ENCODE measurements around the gene SNRPB2.

The SNRPB2 gene

DNA sequence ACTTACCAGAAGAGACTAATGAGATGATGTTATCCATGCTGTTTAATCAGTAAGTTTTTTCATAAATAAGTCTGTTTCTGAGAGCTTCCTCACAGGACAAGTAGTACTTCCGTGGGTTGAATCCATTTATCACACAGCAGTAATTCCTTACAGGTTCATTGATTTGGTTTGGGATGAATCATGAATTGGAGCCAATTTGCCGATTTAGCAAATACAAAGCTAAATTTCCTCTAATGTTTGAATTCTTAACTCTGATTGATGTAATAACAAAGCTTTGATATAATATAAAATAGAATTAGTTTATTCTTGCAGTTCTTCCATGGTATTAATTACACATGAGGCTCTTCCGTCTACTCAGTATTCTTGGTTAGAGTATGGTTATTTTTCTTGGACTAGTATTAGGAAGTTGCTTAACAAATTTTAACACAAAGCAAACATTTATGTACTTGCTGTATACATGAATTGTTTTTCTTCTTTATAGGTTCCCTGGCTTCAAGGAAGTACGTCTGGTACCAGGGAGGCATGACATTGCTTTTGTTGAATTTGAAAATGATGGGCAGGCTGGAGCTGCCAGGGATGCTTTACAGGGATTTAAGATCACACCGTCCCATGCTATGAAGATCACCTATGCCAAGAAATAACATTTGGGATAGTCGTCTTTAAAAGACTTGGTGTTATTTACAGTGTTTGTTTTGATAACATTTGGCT, 10.7 kb downstream of the SNRPB2 start:
- no peak for DNase-seq

DNA sequence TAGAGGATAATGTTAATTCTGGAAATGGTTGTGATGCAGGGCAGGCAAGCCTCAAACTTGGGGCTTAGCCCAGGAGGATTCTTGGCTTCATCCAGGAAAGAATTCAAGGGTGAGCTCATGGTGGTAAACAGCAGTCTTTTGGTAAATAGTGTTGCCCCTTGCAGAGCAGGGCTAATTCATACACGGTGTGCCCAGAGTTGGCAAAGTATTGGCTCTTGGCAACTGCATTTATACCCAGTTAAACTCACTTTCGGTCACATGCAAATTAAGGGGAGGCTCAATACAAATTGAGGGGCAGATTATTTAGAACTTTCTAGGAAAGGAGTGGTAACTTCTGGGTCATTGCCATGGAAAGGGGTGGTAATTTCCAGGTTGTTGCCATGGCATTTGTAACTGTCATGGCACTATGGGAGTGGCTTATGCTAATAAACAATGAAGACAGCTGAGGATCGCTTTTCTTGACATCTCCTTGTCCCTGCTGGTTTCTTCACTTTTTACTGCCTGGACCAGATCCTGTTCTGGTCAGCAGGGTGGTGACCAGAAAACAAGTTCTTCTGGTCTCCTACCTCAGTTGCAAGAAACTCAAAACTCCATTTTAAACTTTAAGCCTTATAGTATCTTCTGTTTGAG, 14.5 kb downstream of the SNRPB2 start:
- DNase-seq, result peak in 1 of 2 donors; percentile 3

DNA sequence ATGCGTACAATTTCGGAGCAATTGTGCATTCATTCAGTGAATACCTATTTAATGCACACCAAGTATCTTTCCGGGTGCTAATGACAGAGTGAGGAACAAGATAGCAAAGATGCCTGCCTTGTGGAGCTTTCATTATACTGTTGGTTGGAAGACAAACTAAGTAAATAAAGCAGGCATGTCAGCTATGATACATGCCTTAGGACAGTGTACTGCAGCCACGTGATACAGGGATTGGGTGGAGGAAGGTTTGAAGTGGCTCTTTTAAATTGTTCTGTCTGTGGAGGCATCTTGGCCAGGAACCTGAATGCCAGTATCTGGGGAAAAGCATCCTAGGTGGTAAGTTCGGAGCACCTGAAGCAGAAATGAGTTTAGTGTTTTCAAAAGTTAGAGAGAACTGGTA, 15.4 kb downstream of the SNRPB2 start:
- no peak for DNase-seq

DNA sequence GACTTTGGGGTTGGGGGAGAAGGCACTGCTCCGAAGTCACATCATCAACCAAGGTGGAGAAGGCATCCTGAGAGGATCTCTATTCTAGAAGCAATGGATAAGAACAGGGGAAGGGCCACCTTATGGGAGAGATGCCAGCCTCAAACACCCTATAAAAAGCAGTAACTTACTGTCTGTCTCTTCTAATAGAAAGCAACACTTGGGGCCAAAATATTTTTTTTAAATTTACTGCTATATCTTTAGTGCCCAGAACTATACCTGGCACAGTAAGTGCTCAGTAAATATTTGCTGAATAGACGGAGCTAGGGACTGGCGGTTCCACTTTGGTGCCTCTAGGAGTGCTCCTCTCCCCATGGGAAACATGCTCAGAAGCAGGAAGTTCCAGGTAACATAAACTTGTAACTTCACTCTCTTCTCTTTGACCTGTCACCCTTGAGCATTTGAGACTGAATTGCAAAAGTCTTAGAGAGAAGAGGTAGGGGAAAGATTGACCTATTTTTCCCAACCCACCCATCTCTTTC, 17.5 kb downstream of the SNRPB2 start:
- DNase-seq, result no peak

DNA sequence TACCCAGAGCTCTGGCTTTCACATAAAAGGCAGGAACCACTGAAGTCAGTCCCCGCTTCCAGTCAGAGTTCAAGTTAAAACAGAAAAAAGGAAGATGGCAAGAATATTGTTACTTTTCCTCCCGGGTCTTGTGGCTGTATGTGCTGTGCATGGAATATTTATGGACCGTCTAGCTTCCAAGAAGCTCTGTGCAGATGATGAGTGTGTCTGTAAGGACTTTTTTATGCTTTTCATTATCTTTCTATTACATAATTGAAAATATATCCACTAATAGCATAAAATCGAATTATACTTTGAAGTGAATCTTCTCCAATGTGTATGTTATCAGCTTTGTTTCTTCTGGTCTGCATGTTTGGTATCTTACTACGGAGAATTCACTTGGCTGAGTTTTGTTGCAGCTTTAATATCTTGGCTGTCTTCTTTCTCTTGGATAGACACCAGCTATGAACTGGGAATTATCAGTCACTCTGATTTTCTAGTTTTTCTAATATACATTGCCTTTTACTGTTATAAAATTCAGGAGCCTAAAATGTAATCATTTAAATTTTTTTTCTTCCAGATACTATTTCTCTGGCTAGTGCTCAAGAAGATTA, 18.6 kb downstream of the SNRPB2 start, which contains the start of gene OTOR:
TSS of gene OTOR (plus strand) at position 51 of the 593 bp plus-strand sequence. CDS start at position 95, 44 bp downstream.
- no peak for DNase-seq

DNA sequence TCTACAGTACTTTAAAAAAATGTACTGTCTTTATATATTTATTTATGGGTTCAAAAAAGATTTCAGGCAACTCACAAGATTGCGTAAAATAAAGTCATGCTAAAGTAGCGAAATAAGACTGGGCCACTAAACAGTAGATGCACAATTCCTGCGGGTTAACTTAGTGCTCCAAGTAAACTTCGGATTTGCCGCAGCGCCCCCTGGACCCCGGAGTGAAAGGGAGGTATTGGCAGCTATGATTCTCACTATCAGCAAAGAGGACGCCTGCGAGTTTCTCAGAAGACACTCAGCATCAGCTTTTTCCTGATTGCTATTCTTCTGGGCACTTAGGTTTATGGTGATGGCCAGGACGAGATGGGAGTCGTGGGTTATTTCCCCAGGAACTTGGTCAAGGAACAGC, 19.7 kb downstream of the SNRPB2 start:
- no peak for DNase-seq

DNA sequence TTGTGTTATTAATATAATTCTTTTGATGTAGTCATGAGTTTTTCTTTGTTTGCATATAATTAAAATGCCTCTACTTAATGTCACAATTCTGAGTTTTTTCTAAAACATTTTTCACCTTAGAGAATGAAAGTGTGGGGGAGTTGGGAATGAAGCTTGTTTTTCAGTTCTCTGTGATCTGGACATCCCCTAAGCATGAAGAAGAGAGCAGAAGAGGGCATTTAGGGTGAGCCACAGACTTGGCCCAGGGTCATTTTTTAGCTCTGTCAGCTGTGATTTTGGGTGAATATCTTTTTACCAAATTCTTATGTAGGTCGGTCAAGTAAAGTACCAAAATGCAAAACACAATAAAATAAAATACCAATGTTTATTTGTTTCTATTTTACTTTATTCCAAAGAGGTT, 22.3 kb downstream of the SNRPB2 start:
- DNase-seq, result no peak

DNA sequence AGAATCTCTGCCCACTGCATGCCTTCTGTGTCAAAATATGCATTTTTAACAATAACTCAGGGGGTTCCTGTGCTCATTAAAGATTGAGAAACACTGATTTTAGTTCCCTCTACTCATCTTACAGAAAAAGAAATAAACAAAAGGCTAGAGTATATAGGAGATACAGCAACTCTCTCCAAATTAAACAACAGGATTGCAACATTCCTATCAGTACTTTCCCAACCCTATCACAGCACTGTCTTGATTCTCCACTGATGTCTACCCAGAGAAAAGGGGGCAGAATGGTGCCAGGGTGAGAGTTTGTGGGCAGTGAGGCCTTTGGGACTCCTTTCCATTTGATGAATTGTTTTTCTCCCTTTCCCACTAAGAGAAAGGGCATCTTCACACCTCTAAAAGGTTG, 23.1 kb downstream of the SNRPB2 start:
- no peak for DNase-seq

DNA sequence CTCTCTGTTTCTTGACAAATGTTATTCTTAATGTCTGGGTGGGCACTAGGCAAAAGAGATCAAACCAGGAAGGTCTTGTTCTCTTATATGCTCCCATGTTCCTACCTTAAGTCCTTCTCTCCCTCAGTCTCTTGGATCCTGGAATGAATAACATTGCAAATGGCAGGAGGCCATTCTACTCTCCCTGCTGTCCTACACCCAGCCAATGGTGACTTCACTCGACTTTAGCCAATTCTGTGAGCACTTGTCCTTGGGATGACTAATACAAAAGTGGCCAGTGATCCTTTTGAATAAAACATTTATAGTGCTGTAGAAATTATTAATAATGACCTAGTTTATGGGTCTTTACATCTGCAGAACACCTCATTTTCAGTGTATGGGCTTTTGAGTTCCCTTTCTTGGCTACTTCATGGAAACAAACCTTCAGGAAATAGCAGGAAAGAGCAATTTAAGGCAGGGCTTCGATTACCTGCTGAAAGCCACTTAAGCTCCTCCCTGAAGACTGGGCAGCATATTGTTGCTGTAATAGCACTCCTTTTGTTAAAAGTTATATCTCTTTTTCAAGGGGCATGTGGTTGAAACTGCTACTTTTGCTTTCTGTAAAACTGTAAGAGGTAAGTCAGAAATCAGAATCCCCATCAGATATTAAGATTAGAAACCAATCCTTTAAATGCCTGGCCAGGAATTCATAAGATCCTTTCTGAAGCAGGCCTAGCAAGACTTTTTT, 28.8 kb downstream of the SNRPB2 start:
- no peak for DNase-seq

DNA sequence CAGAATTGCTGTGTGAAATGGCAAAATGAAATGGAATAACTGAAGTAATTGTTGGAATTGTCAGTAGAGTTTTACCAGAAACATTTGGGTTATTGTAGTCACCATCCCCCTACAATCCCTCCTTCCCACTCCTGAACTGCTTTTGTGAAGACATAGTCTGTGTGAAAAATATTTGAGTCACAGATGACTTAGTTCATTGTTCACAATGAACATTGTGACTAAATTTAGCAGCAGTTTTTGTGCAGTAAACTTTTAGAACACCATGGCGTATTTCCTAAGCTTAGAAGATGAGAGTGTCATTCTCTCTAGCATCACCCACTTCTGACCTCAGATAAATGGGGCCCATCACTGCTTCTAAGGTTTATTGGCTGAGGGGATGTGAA, 29.3 kb downstream of the SNRPB2 start:
- no peak for DNase-seq

DNA sequence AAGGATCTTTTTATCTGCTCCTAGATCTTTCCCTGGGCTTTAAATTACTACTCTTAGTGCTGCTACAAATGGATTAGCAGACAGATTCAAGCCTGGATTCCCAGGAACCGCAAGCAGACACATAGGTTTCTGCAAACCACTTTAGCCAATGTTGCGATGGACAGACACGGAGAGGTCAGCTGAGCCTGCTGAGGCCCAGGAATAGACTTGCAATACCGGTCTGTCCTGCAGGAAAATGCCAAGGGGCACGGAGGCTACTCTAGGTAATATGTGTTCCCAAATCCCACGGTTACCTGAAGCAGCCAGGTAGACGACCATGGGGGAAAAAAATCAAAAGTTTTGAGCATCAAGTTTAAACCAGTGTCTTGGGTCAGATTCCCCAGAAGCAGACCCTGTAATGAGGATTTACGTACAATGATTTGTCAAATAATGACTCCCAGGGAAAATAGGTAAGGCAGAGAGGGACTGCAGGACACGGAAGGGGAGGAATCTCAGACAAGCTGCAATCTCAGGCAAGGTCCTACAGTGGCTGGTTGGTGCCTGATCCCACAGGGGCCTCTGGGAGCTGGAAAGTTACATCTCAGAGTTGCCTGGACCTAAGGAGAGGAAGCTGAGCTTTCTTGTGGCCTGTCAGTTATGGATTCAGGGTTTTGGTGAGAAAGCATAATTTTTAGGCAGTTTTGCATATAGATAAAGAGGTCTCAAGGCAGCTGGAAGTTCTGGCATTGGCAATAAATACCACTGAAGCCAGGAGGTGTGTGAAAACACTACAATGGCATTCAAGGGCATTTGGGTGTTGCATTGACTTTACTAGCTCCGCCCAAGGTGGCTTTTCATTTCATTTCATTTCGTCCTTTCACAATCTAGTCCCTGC, 30.8 kb downstream of the SNRPB2 start:
- no peak for DNase-seq

DNA sequence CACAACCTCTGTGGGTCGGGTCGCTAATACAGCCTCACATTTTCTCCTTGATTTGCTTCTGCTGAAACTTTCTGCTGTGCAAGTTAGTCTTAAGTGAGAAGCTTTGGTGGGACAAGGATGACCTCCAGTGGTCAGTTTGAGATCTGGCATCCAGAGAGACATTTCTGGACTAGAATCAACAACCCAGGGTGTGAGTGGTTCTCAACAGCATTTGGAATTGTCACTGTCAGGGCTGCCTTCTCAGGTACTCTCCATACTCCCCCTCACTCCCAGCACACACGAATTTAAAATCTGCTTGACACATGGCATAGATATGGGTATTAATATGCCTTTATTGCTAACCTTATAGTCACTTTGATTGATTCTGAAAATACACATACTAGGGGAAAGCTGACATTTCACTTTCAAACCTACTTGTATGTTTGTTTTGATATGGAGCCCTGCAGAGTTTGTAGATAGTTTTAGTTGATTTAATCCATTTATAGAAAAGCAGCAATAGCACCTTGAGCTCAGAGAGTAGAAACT, 31.5 kb downstream of the SNRPB2 start:
- peak; percentile 48 to 66 for DNase-seq

DNA sequence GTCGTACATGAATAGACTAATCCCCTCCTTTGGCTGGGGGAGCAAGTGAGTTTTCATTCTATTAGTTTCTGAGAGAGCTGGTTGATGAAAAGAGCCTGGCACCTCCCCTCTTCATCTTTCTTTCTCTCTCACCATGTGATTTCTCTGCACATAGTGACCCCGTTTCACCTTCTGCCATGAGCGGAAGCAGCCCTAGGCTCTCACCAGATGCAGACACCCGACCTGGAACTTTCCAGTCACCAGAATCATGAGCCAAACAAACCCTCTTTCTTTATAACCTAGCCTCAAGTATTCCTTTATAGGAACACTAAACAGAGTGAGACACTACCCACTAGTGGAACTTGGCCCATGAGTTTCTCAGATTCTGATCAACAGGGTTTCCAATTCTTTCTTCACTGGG, 34.7 kb downstream of the SNRPB2 start:
- DNase-seq, result no peak

DNA sequence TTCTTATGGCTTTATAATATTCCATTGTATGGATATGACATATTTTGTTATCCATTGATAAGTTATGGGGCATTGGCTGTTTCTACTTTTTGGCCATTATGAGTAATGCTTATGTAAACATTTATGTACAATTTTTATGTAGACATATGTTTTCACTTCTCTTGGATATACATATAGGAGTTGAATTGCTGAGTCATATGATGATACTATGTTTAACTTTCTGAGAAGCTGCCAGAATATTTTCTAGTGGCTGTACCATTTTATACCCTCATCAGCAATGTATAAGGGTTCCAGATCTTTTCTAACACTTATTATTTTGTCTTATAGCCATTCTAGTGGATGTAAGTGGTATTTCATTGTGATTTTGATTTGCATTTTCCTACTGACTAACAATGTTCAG, 41.4 kb downstream of the SNRPB2 start:
- no peak for DNase-seq

DNA sequence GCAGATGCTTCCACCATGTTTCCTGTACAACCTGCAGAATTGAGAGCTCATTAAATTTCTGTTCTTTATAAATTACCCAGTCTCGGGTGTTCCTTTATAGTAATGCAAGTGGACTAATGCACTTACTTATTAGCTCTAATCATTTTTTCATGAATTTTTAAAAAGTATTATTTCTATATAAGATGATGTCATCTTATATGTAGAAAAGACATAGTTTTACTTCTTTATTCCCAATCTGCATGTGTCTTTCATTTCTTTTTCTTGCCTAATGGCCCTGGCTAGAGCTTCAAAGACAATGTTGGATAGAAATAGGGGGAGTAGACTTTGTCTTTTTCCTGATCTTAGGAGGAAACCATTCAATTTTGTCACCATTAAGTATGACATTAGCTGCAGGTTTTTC, 46.1 kb downstream of the SNRPB2 start:
- no peak for DNase-seq

DNA sequence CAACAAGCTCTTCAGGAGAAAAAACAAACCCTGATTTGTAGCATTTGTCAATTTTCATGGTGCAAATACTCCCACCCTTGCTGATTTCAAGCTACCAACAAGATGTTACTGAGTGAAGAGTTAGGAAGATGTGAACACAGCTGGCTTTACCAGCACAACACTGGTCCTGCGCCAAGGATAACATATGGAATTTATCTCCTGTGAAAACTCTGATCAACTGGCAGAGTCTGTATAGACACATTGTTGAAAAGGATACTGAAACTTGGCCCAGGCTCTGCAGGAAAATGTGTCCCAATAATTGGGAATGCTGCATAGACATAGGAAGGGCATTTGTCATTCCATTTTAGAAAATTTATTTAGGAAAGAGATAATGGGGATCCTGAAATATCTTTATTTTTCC, 47.3 kb downstream of the SNRPB2 start:
- no peak for DNase-seq

DNA sequence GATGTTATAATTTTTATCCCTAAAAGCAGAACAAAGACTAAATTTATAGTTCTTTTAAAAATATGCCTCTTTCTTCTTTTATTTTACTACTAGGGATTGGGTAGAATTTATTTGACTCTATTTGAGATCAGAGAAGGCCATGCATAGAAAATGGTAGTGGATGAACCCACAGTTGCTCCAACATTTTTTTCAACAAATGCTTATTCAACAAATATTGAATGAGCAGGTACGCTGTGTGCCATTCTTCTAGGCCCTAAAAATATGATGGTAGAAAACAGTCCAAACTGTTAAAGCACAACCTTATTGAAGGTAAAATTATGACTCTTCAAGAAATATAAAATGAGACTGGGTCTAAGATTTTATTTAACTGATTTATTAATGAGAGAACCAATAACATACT, 48.3 kb downstream of the SNRPB2 start:
- DNase-seq, result no peak

DNA sequence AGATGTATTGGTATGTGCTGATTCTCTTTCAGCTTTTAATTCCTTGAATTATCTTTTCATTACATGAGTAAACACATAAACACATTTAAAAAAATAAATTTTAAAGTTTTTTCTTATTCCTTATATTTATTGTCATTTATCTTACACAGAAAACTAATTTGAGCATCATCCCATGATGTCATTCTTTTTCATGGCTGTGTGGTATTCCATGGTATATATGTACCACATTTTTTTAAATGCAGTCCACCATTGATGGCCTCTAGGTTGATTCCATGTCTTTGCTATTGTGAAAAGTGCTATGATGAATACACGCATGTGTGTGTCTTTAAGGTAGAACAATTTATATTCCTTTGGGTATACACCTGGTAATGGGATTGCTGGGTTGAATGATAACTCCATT, 51.7 kb downstream of the SNRPB2 start:
- no peak for DNase-seq

DNA sequence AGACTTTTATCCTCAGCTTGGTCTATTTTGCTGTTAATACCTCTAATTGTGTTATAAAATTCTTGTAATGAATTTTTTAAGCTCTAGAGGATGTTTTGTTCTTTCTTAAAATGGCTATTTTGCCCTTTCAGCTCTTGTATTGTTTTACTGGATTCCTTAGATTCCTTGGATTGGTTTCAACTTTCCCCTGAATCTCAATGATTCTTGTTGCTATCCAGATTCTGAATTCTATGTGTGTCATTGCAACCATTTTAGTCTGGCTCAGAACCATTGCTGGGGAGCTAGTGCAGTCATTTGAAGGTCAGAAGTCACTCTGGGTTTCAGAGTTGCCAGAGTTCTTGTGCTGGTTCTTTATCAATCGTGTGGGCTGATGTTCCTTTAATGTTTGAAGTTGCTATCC, 55.4 kb downstream of the SNRPB2 start:
- DNase-seq, result no peak
